ENCODE results near the gene ATXN7L3B. TPM values are rescaled to one million over a fixed set of nuclear protein-coding genes. Genes with fewer than 3 reads are reported as not detected.

The ATXN7L3B gene
- polyA plus RNA-seq, 3 donors = 7.6 to 20.2 (median 17.1) TPM

- Mint-ChIP-seq H3K27ac (no peak overlapping the region), H3K4me1 (no peaks in the 10 kb centered on the region), H3K9me3 (peaks cover 1 to 15% (median 5%) of the 10 kb centered on the region in 7 donors), H3K36me3 (no peaks in the 10 kb centered on the region), H3K27me3 (ENCODE audit: low read depth in 3 of 3) (peaks cover 0 to 3% (median 2%) of the 10 kb centered on the region in 3 donors), H3K4me3 (no peak overlapping the region)
- H3K9ac ChIP-seq (ENCODE audit: insufficient read depth, low read length, poor library complexity, severe bottlenecking) = no peak overlapping the region
- H3K4me2 ChIP-seq (replicated peaks; ENCODE audit: extremely low read depth, low read length, poor library complexity, severe bottlenecking) = no peak overlapping the region
- no peaks in the 10 kb centered on the region for H3K36me3 ChIP-seq (replicated peaks in 1 of 2; ENCODE audit: control insufficient read depth in 1 of 2, insufficient read depth in 2 of 2, low read length in 2 of 2)
- H3K27me3 ChIP-seq (ENCODE audit: control insufficient read depth in 2 of 2, insufficient read depth in 2 of 2, low read length in 2 of 2) = no peaks in the 10 kb centered on the region
- H3K4me1 ChIP-seq (ENCODE audit: control insufficient read depth in 1 of 2, insufficient read depth in 2 of 2, low read length in 2 of 2) = no peaks in the 10 kb centered on the region
- intact Hi-C loops (cut with micrococcal nuclease) = no loop called here
- no peak for DNase-seq
- H2AFZ ChIP-seq (ENCODE audit: insufficient read depth, low read depth, low read length, poor library complexity, severe bottlenecking) = no peak overlapping the region
- WGBS (ENCODE audit: insufficient coverage) = 80% methylated on average over 1 of the region's 4 CpGs
- H3K9me3 ChIP-seq (replicated peaks in 1 of 2; ENCODE audit: control insufficient read depth in 1 of 2, insufficient read depth in 1 of 2, low read length in 2 of 2) = no peaks in the 10 kb centered on the region
- H3K27ac ChIP-seq (ENCODE audit: low read depth in 1 of 2, low read length in 2 of 2) = no peak overlapping the region
- no peaks in the 10 kb centered on the region for H3K79me2 ChIP-seq (ENCODE audit: insufficient read depth, low read length)
- no peak overlapping the region for H3K4me3 ChIP-seq (replicated peaks in 1 of 3; ENCODE audit: low read depth in 2 of 3, low read length in 3 of 3)
- H4K20me1 ChIP-seq (ENCODE audit: insufficient read depth, low read length) = no peaks in the 10 kb centered on the region
- TF ChIP-seq CTCF (IDR thresholded peaks at IDR 0.05) = no peak
Measured at GRCh38 chr12:74586251-74586650, 48.6 kb downstream of the ATXN7L3B start.
